Activated gamma-delta T cell treated with anti-CD3 and anti-CD28 coated beads, Interleukin-2, amount 50 U/mL, for 16 hours (primary cell): ENCODE measurements around the gene PLEKHA5.
"Not testable (repeated sequence)": the region's sequence is repeated elsewhere in the genome, so short reads cannot be mapped to it uniquely, and the experiment has no call there.

Experiments used
- DNase-seq: peaks from one replicate; pipeline ENCODE4 v3.0.0-alpha.2; 2020; ENCODE audit warnings: low read depth

Gene PLEKHA5

DNA sequence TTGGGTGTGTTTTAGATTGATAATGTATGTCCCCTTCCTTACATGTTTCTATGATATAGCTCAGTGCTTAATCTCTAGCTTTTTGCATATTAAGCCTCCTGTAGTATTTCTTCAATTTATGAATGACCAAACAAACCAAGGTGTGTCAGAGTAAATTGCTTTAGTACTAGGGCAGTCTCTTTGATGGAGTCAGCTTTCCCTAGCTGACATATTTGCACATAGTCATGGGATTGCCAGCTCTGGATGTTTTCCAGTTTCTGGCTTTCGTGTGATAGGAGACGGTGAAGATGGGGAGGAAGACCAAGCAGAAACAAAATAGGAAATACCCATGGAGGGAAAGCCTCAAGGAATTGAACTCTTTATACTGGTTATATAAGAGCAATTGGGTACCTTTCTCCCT is 148.9 kb downstream of the PLEKHA5 start:
- DNase-seq, result no peak

DNA sequence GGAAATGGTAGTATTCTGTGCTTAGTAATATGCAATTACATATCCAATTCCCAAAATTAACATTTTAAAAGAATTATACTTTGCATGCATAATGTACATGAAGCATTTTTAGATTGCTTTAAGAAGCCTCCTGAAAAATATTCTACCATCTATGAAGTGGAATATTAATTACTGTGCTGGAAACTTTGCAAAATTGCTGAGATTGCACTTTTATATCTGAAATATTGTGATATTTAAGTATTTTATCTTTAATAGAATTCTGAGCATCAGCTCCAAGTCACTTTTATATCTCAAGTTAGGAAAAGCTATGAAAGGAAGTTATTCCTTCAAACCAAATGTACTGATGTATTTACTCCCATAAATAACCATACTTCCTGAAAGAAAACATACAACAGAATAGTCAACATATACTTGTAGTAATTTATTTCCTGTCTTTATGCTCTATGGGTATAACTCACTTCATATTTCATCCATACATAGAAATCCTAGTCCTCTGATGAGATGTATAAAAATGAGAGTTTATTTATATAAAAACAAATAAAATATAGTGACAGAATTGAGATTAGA is 152.7 kb downstream of the PLEKHA5 start:
- no peak for DNase-seq

DNA sequence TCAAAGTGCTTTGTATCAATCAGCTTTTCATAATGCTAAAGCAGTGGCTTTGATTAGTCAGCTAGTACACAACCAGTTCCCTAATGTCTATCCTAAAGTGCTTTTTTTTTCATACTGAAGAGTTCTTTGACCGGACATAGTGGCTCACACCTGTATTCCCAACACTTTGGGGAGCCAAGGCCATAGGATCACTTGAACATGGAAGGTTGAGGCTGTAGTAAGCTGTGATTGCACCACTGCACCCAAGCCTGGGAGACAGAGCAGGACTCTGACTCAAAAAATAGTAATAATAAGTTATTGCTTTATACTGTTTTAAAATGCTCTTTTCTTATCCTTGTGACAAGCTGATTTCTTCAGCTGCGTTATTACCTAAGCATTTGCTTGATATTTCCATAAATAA is 155.1 kb downstream of the PLEKHA5 start:
- DNase-seq, result no peak

DNA sequence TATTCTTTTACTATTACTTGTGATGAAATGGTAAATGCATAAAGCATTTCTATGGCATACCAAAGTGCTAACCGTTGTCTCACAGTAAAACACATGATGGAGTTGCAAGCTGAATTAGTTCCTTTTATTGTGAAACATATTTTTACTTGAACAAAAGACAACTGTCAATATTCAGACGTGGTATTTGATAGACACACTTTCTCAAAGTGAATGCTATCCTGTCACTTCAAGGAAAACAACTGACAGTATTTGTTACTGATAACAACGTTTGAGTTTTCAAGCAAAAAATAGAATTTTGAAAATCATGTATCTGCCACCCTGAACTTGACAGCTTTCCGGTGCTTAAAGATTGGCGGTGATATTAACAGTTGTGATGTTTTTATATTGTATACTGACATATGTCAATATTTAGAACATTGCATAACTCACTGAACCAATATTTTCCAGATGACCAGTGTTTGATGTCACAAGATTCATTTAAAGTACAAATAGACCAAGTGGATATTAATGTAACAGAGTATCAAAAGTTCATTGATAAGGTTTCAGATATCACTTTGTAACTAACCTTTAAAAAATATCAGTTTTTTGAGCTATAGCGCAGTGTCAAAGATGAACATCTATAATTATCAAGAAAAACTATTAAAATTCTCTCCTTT is 156.4 kb downstream of the PLEKHA5 start:
- DNase-seq, result no peak

DNA sequence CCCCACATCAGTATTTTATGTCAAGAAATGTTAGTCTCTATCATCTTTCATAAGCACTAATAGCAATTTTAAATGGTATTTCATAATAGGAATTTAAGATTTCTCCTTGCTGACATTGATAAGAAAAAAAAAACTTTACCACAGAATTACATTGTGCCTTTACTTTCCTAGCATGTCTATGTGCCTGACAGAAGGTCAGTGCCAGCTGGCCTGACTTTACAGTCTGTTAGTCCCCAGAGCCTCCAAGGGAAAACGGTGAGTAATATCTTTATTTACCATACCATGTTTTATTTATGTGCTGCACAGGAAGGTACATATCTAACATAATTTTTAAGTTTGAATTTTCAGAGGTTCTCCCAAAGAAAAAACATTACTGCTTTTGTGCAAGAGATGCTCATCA is 157.8 kb downstream of the PLEKHA5 start:
- DNase-seq, result no peak

DNA sequence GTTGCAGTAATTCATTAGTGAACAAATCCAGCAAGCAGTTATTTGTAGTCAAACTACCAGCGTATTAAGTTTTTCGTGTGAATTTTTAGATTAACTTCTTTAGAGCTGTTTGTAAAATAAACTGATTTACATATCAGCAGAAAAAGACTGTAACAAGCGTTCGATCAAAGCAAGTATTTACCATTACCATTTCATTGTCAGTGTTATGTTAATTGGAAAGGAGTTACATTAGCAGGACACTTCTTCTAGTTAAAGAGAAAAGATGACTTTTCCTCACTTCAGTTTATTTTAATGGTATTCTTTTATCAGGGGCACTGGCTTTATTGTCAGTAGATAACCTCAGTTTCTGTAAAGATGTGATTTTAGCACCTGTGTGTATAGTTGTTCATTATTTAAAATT is 158.6 kb downstream of the PLEKHA5 start:
- no peak for DNase-seq

DNA sequence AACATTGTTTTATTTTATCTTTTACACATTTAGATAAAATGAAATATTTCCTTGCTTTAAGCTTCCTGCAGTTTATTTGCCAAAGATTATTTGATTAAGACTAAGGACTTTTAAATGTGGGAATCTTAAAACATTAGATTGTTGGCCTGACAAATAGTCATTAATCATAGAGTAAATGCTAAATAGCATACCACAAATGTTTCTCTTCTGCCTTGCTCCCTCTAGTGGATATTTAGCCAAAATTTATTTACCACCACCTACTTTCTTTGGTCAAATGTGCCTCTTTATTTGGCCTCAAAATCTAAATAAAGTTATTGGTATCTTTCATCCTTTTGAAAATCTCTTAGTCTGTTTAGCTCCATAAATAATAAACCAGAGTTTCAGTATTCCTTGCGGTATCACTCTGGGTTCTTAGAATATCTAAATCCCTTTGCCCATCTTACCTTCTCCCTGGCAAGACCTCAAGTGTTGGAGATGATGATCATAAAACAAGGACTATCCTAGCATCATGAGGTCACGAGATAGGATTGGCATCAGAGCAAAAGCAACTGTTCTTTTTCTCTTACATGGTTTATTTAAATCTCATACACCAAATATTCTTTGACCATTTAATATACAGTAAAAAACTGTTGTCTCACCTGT is 159.2 kb downstream of the PLEKHA5 start:
- no peak for DNase-seq

DNA sequence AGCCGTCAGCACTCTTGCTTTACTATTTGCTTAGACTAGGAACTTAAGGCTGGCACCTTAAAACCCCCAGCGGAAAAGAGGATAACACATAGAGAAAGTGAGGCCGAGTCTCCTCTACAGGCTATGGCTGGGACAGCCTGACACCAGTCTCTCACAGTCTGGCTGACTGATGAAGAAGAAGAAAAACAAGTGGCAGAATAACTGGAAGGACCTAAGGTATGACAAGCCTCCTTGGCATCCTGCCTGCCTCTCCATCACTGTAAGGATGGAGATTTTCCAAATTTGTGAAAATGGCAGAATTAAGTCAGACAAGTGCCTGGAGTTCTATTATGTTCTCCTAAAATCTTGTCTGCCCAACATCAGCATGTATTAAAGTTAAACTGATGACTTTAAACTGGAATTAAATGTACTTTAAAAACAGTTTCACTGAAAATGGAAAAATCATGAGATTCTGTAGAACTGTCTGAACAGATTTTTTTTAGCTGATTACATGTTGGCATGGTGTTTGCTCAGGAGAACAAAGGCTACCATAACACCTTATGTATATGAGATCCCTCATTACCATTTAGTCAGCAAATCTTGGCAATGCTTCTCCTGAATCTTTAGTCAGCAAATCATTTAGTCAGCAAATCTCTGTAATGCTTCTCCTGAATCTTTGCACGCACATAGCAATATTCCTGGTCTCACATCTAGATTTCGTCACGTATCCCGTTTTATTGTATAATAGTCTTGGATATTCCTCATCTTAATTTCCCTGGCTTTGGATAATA is 169.5 kb downstream of the PLEKHA5 start:
- no peak for DNase-seq

DNA sequence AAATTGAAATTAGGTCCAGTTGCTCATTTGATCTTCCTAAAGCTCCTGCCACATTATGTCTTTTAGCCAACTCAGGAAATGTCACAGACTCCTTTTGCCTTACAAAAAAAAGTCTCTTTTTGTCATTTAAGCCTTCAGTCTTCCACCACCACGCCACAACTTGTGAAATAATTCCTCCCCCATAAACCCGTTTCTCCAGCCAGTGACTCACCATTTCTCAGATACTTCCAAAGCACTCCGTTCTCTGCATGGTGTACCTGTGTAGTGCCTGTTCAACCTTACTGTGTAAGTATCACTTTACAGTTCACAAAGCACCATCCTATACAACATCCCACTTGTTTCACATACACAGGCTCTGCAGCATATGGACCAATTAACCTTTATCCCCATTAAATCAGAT is 170.2 kb downstream of the PLEKHA5 start:
- no peak for DNase-seq

DNA sequence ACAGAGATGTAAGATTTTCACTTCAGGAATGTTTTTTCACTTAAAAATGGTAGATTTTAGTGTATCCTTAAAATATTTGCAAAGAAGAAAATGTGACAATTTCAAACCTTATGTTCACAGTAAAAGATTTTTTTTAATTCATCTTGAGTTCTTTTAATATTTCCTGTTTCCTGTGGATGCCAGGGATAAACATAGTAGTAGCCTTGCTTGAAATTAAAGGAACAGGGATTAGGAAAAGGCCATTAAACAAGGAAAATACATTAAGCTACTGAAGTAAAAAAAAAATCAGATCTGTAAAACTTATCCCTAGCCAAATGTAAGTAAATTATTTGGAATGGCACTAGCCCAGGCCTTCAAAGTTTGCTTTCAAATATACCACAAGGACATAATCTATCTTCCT is 171.7 kb downstream of the PLEKHA5 start:
- DNase-seq, result no peak

DNA sequence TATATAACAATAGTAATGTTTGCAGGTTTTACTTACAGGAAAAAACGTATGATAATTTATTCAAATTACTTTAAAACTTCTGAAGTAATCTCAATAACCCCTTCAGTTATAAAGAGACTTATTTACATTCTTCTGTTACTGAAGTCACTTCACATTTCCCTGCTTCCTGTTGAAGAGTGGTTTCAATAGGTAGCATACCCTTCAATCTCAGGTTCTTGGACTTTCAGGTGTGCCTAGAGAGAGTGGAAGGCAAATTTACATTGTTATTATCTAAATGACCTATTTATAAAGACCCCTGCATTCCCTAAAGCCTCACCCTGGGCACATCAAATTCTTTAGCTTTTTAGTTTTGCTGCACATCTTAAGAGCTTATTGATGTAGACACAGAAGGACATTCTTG is 172.2 kb downstream of the PLEKHA5 start:
- no peak for DNase-seq

DNA sequence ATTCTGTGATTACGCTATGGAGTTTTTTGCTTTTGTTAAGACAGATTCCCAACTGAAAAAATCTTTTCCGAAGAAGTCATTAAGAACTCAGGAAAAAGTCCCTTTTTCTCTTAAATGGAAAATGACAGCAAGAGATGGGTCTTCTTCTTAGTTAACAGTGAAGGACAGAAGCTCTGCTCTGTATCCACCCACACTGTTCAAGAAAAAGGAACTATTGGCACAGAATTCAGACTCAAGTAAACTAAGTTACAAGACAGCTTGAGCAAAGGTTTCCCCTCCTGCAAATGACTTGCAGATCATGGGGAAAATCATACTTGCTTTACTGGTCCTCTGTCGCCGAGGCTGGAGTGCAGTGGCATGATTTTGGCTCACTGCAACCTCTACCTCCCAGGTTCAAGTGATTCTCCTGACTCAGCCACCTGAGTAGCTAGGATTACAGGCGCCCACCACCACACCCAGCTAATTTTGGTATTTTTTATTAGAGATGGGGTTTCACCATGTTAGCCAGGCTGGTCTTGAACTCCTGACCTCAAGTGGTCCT is 172.6 kb downstream of the PLEKHA5 start:
- no peak for DNase-seq

DNA sequence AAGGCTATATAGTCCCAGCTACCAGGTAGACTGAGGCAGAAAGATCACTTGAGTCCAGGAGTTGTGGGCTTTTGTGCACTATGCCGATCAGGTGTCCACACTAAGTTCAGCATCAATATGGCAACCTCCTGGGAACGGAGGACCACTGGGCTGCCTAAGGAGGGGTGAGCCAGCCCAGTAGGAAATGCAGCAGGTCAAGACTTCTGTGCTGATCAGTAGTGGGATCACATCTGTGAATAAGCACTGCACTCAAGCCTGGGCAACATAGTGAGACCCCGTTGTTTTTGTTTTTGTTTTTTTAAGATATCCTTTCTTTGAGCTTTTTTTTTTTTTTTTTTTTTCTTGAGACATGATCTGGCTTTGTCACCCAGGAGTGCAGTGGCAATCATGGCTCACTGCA is 174.0 kb downstream of the PLEKHA5 start:
- no peak for DNase-seq

DNA sequence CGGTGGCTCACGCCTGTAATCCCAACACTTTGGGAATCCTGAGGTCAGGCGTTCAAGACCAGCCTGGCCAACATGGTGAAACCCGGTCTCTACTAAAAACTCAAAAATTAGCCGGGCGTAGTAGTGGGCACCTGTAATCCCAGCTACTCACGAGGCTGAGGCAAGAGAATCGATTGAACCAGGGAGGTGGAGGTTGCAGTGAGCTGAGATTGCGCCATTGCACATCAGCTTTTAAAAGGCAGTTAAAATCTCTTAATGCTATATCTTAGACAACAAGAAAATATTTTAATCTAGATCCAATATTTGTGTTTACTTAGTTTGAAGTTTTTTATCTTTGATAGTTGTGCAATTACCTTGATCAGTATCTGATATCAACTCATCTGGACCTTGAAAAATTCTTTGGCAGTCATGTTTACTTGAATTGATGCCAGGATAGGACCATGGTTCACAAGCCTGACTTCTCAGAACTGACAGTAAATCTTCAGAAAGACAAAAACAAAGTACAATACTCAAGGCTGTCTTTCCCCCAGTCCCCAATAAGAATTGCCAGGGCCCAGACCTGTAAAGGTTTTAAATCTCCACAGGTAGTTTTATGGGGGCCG is 174.7 kb downstream of the PLEKHA5 start:
- no peak for DNase-seq

DNA sequence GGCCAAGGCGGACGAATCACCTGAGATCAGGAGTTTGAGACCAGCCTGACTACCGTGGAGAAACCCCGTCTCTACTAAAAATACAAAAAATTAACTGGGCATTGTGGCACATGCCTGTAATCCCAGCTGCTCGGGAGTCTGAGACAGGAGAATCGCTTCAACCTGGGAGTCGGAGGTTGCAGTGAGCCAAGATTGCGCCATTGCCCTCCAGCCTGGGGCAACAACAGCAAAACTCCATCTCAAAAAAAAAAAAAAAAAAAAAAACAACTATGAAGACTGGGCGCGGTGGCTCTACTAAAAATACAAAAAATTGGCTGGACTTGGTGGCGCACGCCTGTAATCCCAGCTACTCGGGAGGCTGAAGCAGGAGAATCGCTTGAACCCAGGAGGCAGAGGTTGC is 176.1 kb downstream of the PLEKHA5 start:
- DNase-seq, result not testable (repeated sequence)

DNA sequence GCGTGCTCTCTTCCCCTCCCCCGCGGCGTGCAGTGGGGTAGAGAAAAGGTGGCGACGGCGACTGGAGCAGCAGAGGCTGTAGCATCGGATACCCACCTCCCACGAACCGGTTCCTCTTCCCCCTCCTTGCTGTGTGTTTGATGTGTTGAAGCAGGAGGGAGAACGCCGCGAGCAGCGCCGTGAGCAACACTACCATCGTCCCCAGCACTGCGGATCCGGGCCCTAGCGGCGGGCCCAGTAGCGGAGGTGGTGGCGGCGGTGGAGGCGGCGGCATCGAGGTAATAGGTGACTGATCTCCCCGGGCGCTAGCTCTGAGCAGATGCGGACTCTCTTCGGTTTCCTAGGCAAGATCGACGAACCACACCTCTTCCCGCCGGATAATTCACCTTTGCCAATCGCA is 176.8 kb downstream of the PLEKHA5 start:
- DNase-seq, result no peak

DNA sequence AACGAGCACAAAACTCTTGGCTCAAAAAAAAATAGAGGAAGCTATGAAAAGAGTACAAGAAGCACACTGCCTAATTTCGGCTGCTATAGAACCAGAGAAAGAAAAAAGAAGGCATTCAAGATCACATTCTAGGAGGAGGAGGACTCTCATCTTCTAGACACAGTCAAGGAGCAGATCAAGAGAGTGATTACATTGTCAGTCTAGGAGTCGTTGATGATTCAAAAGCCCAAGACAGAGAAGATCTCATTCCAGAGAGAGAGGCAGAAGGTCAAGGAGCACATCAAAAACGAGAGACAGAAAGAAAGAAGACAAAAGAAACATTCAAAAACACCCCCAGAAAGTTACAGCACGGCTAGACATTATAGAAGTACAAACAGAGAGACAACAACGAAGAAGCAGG is 177.9 kb downstream of the PLEKHA5 start:
- DNase-seq, result no peak

DNA sequence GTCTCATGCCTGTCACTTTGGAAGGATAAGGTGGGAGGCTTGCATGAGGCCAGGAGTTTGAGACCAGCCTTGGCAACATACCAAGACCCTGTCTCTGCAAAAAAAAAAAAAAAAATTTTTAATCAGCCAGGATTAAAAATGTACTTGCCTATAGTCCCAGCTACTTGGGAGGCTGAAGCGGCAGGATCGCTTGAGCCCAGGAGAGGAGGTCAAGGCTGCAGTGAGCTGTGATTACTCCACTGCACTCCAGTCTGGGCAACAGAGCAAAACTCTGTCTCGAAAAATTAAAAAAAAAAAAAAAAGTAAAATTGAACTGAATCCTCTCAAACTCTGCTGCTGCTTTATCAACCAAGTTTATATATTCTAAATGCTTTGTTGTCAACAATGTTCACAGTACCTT is 181.6 kb downstream of the PLEKHA5 start:
- DNase-seq, result no peak

DNA sequence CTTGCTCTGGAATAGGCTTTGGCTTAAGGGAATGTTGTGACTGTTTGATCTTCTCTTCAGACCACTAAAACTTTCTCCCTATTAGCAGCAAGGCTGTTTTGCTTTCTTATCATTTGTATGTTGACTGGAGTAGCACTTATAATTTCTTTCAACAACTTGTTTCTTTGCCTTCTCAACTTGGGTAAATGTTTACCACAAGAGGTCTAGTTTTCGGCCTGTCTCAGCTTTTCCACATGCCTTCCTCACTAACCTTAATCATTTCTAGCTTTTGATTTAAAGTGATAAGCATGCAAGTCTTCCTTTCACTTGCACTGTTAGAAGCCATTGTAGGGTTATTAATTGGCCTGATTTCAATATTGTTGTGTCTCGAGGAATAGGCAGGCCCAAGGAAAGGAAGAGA is 183.1 kb downstream of the PLEKHA5 start:
- DNase-seq, result no peak

DNA sequence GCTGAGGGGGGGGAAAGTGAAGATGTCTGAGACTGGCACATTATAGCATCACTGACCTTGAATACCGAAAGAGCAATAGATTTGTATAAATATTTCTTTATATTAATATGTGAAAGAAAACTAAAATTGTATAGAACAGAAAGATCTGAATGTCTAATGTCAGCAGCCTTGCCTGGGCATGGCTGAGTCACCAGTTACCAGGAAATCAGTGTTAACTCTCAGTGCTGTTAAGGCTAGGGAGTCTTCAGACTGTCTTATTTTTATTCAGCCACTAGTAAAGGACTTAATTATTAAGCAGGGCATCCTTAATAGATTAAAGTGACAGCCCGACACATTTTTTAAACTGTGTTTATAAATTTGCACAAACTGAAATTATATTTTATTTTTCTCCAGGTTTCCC is 186.9 kb downstream of the PLEKHA5 start:
- no peak for DNase-seq

DNA sequence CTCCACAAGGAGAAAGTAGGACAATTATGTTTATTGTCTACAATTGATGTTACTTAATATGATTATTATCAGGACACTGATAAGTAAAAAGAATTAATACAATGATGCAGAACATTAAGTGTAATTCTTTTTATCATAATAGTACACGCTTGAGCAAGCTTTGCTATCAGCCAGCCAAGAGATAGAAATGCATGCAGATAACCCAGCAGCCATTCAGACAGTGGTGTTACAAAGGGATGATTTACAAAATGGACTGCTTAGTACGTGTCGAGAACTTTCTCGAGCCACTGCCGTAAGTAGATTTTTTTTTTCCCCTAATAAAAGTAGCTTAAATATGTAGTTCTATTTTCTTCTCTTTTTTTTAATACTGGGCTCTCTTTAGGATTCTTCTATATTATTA is 192.8 kb downstream of the PLEKHA5 start:
- no peak for DNase-seq

DNA sequence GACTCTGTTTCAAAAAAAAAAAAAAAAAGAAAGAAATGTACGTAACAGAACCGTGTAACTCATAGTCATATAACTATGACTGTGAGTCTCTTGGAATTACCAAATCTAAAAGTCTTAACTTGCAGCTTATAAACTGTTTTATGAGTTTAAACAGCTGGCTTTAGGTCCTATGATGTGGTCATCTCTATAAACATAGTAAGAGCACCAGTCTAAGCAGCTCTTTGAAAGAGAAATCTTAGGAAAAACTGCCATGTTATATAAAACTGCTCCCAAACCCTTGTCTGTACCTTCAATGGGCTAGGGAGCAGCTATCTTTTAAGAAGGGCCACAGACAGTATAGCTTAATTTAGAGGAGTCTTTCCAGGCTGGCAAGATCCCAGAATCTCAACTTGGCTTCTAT is 194.3 kb downstream of the PLEKHA5 start:
- DNase-seq, result no peak
